ENCODE measurements around the gene EGFL7.
"Not testable (repeated sequence)": the region's sequence is repeated elsewhere in the genome, so short reads cannot be mapped to it uniquely, and the experiment has no call there.

The EGFL7 gene

DNA sequence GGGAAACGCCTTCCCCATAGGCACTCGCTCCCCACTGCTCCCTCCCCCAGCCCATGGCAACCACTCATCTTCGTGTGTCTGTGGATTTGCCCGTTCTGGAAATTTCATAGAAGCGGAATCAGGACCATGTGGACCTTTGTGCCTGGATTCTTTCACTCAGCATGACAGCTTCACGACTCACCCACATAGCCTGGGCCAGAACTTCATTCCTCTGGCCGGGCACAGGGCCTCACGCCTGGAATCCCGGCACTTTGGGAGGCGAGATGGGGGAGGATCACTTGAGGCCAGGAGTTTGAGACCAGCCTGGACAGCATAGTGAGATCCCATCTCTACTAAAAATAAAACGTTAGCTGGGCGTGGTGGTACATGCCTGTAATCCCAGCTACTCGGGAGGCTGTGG is 37.6 kb downstream of the EGFL7 start:
- TF ChIP-seq, protein P1, sequence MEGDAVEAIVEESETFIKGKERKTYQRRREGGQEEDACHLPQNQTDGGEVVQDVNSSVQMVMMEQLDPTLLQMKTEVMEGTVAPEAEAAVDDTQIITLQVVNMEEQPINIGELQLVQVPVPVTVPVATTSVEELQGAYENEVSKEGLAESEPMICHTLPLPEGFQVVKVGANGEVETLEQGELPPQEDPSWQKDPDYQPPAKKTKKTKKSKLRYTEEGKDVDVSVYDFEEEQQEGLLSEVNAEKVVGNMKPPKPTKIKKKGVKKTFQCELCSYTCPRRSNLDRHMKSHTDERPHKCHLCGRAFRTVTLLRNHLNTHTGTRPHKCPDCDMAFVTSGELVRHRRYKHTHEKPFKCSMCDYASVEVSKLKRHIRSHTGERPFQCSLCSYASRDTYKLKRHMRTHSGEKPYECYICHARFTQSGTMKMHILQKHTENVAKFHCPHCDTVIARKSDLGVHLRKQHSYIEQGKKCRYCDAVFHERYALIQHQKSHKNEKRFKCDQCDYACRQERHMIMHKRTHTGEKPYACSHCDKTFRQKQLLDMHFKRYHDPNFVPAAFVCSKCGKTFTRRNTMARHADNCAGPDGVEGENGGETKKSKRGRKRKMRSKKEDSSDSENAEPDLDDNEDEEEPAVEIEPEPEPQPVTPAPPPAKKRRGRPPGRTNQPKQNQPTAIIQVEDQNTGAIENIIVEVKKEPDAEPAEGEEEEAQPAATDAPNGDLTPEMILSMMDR (conservative IDR thresholded peaks at IDR 0.05) = no peak
- no peak overlapping the region for H3K27ac ChIP-seq

DNA sequence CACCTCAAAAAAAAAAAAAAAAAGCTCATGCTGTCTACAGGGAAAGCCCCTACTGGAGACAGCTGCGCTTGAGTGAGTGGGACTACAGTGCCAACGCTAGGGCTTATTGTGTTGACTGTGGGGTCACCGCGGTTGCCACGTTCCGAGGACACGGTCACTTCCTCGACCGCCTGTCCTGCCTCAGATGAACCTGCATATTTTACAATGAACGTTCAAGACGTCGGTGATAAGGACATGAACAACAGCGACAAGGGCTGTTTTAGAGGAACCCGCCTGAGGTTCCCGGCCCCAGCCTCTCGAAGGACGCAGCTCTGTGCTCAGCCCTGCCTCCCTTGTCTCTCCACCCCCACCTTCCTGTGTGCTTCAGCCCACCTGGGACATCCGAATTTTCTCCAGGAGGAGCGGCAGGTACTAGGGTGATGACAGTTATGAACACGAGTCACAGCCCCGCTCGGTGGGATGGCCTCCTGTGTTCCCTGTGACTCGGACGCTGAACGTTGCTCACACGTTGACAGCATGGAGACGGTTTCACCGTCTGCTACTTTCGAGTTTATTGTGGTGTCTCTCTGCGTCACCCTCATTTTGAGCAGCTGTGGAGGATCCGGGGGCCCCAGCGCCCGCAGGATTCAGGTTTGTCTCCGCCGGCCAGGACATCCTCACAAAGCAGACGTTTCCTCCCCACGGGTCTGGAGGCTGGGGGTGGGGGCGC is 38.4 kb downstream of the EGFL7 start:
- H3K27ac ChIP-seq = no peak overlapping the region
- TF ChIP-seq, protein P1 (conservative IDR thresholded peaks at IDR 0.05) = no peak

DNA sequence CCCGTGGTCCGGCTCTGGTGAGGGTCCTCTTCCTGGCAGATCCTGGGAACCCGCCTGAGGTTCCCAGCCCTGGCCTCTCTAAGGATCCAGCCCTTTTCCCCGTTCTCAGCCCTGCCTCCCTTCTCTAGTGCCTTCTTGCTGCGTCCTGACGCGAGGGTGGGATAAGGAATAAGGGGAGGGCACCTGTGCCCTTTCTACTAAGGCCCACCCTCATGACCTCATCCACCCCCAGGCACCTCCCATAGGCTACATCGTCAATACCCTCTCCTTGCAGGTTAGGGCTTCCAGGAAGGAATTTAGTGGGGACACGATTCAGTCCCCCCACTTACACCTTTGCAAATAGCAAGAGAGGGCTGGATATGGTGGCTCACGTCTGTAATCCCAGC is 38.9 kb downstream of the EGFL7 start:
- no peak overlapping the region for H3K27ac ChIP-seq
- TF ChIP-seq, protein P1 (conservative IDR thresholded peaks at IDR 0.05) = no peak

DNA sequence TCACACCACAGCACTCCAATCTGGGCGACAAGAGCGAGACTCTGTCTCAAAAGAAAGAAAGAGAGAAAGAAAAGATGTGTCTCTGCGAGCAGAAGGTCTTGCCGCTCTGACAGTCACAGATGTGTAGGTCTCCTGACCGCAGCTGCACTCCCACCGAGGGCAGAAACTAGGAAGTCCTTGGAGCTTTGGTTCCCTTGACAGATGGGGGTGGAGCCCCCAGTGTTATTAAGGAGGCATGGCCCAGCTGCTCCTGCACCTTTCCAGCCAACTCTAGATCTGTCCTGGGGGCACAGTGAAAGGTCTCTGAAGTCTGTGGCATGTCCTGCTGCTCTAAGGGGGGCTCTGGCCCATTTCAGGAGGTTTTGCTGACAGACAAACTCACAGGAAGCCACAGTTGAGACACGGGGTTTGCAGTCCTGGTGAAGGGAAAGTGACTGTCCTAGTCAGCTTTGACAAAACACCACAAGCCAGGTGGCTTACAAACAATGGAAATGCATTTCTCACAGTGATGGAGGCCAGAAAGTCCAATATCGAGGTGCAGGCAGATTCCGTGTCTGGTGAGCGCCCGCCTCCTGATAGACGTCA is 40.7 kb downstream of the EGFL7 start:
- TF ChIP-seq, protein P1 (conservative IDR thresholded peaks at IDR 0.05) = no peak
- no peak overlapping the region for H3K27ac ChIP-seq

DNA sequence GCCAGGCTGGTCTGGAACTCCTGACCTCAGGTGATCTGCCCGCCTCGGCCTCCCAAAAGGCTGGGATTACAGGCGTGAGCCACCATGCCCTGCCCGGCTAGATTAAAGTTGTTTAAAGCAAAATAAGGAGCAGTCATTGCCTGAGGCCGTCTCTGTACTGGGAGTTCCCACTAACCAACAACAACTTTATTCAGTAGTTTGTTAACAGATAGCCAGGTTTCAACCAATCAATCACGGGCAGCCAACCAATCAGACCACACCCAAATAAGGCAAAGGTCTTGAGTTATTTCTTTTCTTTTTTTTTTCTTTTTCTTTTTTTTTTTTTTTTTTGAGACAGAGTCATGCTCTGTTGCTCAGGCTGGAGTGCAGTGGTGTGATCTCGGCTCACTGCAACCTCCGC is 42.0 kb downstream of the EGFL7 start:
- not testable (repeated sequence) for H3K27ac ChIP-seq

DNA sequence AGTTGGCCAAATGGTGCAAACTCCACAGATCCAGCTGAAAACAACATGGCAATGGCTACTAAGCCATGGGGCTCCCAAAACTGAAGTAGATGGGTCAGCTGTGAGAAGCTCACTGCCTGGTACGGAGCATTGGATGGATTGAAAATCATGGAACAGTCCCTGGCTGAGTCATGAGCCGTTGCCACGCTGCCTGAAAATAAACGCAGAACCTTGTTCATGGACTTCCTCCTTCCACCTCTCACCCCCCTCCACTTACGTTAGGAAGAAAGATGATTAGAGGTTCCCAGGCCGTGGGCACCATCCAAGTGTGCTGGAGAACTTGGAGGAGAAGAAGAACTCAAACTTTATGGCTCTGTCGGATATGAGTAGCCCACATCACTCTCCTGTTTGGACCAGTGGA is 42.8 kb downstream of the EGFL7 start:
- no peak overlapping the region for H3K27ac ChIP-seq
- TF ChIP-seq, protein P1 (conservative IDR thresholded peaks at IDR 0.05) = no peak

DNA sequence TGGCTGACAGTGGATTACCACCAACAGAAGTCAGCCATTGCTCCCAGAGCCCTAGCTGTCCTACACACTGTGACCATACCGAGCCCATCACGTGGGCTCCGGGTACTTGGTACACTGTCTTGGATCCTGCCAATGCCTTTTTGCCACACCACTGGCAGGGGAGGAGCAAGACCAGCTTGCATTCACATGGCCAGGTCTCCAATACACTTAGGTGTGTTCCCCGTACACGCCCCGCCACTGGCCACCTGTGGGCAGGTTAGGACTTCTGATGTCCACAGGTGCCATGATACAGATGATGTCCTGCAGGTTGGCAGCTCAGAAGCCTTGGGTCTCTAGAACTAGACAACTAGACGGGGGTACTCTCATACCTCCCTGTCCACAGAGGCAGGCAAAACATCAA is 44.3 kb downstream of the EGFL7 start:
- TF ChIP-seq, protein P1 (conservative IDR thresholded peaks at IDR 0.05) = no peak
- no peak overlapping the region for H3K27ac ChIP-seq

DNA sequence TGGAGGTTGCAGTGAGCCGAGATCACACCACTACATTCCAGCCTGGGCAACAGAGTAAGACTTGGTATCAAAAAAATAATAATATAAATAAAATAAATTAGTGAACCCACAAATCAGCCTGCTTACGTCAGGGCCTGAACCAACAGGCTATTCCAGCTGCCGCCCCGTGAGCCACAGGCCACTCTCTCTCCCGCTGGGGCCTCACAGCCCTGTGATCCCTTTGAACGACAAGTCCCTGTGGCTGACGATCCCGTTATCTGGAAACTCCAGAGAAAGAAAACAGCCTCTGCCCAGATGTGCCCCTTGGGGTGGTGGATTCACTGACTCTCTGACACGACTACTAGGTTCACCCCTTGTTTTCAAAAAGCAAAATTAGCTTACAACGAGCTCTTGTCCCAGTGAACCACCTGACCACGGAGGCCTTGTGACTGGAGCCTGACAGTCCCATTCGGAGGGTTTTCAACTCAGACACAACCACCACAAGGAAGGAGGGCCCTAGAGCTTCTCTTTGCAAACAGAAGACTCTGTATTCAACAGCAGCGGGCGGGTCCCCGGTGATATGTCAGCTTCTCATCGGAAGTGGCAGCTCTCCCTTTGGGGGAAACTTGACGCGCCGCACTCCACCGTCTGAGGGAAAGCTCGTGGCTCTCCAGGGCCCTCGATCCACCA is 45.3 kb downstream of the EGFL7 start:
- TF ChIP-seq, protein P1 (conservative IDR thresholded peaks at IDR 0.05) = no peak
- no peak overlapping the region for H3K27ac ChIP-seq

Measured in VCaP (cell line).